Measurements from ENCODE around the gene TIFAB.

The TIFAB gene

DNA sequence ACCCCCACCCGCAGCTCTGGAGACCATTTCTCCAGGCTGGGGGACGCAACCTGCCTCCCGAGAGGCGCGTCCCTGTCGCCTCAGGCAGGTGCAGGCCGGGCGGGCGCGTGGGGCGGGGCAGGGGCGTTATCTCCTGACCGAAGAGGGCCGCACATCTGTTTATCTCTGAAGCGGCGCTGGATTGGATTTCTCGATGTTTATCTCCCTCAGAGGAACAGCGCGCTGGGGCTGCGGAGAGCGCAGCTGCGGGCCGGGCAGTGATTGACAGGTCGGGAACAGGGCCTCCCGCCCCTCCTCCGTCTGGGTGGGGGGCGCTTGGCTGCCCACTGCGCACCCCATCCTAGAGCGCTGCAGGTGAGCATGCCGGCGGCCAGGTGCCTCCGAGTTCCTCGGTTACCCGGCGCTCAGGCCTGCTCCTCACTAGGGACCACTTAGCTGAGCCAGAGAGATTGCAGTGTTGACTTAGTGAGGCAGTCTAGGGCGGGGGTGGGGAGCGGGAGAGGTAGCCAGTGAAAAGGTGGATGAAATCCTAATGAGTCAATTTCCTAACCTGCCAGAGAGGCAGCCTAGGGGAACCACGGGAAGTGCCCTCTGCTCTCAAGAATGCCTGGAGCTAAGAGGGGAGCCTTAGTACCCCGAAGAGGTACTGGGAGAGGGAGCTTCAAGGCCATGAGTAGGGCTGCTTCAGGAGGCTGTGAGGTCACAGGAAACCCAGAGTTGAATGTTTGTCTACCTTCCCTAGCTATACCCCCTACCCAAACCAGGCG is 39.6 kb upstream of the TIFAB start:
- no peak for DNase-seq (ENCODE audit: low read depth)
- H3K4me3 ChIP-seq (ENCODE audit: control insufficient read depth, low read depth, low read length) = no peak overlapping the region
- TF ChIP-seq, protein P1, sequence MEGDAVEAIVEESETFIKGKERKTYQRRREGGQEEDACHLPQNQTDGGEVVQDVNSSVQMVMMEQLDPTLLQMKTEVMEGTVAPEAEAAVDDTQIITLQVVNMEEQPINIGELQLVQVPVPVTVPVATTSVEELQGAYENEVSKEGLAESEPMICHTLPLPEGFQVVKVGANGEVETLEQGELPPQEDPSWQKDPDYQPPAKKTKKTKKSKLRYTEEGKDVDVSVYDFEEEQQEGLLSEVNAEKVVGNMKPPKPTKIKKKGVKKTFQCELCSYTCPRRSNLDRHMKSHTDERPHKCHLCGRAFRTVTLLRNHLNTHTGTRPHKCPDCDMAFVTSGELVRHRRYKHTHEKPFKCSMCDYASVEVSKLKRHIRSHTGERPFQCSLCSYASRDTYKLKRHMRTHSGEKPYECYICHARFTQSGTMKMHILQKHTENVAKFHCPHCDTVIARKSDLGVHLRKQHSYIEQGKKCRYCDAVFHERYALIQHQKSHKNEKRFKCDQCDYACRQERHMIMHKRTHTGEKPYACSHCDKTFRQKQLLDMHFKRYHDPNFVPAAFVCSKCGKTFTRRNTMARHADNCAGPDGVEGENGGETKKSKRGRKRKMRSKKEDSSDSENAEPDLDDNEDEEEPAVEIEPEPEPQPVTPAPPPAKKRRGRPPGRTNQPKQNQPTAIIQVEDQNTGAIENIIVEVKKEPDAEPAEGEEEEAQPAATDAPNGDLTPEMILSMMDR (IDR thresholded peaks at IDR 0.05; ENCODE audit: control insufficient read depth, insufficient read depth, low read depth, low read length, missing control alignments) = no peak

DNA sequence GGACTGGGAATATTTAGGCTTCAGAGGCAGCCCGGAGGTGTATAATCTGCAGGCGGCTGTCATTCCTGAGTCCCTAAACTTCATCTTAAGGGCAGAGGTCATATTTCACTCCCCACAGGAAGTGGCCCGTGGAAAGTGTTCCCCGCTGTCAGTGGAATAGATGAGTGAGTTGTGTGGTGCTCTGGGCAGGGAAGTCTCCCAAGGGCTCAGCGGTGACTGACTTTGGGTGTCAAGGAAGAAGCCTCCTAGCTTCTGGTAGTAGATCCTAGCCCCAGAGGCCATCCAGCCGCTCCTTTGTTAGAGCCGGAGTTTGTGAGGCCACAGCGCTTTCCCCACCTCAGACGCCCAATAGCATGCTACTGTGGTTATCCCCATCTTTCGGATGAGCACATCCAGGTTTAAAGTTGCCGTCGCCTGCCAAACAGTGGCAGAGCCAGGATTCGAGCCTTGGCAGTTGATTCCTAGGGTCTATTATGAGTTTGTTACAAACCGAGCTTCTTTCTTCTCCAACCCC is 38.9 kb upstream of the TIFAB start:
- TF ChIP-seq, protein P1 (IDR thresholded peaks at IDR 0.05; ENCODE audit: control insufficient read depth, insufficient read depth, low read depth, low read length, missing control alignments) = no peak
- DNase-seq (ENCODE audit: low read depth) = no peak
- H3K4me3 ChIP-seq (ENCODE audit: control insufficient read depth, low read depth, low read length) = no peak overlapping the region

DNA sequence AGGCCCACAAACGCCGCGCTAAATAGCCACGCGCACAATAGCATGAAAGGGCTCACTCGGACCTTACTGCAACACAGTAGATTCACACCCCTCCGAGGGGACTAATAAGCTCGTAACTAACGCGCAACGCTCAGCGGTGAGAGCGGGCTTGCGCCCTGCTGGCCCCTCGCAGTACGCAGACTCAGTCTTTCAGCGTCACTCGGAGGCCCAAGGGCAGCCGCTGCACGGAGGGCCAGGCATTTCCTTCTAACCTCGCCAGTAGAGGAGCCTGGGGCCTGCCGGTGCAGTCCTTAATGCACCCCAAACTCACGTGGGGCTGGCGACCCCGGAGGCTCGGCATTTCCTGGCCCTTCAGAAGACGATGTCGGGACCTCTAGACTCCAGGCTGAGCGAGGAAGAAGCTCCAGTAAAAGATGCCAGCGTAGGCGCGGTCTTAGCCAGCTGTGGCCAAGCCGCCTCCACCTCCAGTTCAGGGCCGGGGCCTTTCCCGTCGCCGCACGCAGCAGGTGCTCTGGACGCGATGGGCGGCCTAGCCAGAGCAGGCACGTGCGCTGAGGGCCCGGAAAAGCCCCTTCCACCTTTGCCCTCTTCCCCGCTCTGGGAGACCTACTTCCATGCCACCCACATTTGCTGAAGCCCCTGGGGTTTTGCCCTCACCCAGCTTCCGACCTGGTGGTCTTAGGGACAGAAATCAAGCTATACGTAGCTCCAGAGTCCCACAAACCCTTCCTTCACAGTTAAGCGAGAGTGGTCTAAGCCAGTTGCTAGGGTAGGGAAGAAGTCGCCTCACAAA is 38.3 kb upstream of the TIFAB start:
- TF ChIP-seq, protein P1 (IDR thresholded peaks at IDR 0.05; ENCODE audit: control insufficient read depth, insufficient read depth, low read depth, low read length, missing control alignments) = no peak
- H3K4me3 ChIP-seq (ENCODE audit: control insufficient read depth, low read depth, low read length) = no peak overlapping the region
- DNase-seq (ENCODE audit: low read depth) = no peak

DNA sequence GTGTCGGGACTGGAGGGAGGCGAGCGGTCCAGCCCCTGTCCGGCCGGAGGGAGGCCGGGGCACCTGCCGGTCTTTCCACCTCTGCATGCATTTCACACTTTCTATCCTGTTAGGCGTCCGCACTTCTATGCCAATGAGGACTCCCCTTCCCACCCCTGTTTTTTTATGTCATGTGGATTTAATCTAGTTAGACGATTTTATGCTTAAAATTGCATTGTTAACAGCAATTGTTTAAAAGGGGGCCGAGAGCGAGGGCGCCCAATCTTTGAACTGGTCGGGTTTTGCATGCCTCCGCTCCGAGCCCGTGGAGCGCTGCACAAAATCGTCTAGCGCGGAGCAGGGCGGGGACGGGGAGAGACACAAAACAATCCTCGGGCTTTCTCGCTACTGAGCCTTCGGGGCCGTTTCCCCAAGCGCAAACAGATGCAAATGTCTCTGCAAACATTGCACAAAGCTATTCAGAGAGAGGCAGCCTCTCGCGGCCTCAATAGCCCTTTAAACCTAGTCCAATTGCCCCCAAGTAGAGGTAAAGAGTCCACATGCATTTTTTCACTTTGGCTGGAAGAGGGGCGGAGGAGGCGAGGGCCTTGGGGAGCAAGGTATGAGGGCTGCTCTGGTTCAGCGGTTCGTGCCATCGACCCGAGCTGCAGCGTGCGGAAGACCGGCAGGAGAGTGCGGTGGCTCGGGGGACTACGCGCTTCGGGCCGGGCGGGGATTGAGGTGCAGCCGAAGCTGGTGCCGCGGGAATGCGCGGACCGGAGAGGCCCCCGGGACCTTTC is 37.5 kb upstream of the TIFAB start:
- TF ChIP-seq, protein P1 (IDR thresholded peaks at IDR 0.05; ENCODE audit: control insufficient read depth, insufficient read depth, low read depth, low read length, missing control alignments) = no peak
- H3K4me3 ChIP-seq (ENCODE audit: control insufficient read depth, low read depth, low read length) = no peak overlapping the region; the same call in 1 of the 2 replicates
- DNase-seq (ENCODE audit: low read depth) = no peak

DNA sequence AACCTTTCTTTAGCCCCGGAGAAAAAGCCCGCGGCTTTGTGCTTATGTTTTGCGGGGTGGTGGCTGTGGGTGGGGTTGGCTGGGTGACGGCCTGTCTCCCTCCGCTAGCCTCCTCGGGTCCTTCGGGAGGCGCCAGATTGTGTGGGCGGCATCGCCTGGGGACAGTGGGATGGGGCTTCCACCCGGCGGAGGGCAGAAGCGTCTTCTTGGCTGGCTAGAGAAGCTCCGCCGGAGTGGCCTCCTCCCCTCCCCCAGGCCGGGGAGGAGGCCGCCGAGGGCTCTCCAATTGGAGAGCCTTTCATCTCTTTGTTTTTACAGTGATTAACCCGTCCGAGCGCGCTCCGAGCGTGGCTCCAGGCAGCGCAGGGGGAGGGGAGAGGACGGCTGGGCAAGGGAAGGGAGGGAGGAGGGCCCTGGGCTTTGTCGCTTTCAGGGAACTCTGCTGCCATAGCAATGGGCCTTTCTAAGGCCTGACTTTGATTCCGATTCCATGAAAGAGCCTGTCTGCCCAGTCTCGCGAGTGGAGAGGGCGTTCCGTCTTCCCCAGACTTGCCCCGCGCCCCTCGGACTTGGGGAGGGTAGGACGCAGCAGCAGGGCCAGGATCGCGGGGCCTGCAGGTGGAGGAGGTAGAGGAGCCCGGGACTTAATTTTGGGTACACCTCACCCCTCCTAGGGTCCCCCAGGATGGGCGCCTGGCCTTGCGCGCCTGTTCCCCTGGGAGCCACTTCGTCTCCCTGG is 36.7 kb upstream of the TIFAB start:
- peak overlapping the region; percentile 44 for H3K4me3 ChIP-seq (ENCODE audit: control insufficient read depth, low read depth, low read length)
- TF ChIP-seq, protein P1 (IDR thresholded peaks at IDR 0.05; ENCODE audit: control insufficient read depth, insufficient read depth, low read depth, low read length, missing control alignments) = no peak
- DNase-seq (ENCODE audit: low read depth) = no peak

Data from AG09309 (cell line).